Caki2 (cell line): ENCODE data around the gene DDI2. TPM values are rescaled to one million over a fixed set of nuclear protein-coding genes. Genes with fewer than 3 reads are reported as not detected.

Experiments
- DNase-seq: peaks from one replicate; pipeline ENCODE4 v3.0.0-alpha.2; 2015; ENCODE audit warnings: low read depth
- in situ Hi-C: cut with HindIII; loops from 2 replicates; pipeline ENCODE4 v1.10.0; 2016; ENCODE audit warnings: low sequenced_read_pairs, low pct_unique_long_range_greater_than_20kb, mixed read lengths
- total RNA-seq: library from RNA; depleted of rRNA; stranded (reverse); fragments of >200 nt; shearing (Covaris generic); gene quantifications from 2 replicates; pipeline ENCODE4 v1.2.3, GENCODE V29; 2014; ENCODE audit warnings: low replicate concordance

Gene DDI2
- total RNA-seq, 1 experiment from 2014 or later: 4.3 TPM

DNA sequence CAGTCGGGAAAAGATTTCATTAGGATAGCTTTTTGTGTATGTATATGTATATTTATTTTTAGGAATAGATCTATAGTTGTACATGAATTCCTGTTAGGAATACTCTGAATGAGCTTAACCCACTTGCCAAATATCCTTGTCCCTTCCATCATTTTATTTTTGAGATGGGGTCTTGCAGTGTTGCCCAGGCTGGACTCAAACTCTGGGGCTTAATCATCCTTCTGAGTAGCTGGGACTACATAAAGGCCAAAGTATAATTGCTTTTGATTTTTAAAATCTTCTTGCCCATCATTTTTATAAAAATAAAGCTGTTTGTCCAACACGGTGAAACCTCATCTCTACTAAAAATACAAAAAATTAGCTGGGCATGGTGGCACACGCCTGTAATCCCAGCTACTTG is 46.7 kb downstream of the DDI2 start:
- DNase-seq: no peak
- in situ Hi-C loops: no loop called here

- no peak for DNase-seq
- in situ Hi-C loops: no loop called here
These were observed 50.1 kb downstream of the DDI2 start for GRCh38 chr1:15667362-15667761.

DNA sequence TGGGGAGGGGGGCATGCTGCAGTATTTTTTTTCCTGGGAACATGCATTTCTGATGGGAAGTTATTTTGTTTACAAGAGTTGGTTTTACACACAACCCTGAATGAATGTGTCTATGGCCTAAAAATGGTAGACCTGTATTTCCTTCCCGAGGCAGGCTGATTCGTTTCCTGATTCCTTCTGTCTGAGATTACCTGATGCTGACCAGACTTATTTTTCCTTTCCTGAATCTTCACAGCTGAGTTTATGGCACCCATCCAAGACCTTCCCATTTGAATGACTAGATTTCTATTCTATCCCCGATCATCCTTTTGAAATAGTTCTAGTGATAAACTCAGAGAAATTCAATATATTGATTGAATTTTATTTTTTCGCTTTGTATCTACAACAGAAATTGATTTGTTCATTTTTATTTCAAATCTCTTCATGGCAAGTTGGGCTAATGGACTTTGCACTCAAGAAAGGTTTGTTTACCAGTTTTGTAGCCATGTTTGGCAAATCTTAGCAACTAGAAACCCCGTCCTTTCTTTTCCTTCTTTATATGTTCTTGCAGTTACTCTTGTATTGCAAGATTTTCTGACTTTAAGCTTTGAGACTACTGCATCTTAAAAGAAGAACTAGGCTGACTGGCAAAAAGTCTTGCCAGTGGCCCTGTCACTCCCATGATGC is 51.0 kb downstream of the DDI2 start:
- in situ Hi-C loops: no loop called here
- DNase-seq: no peak

DNA sequence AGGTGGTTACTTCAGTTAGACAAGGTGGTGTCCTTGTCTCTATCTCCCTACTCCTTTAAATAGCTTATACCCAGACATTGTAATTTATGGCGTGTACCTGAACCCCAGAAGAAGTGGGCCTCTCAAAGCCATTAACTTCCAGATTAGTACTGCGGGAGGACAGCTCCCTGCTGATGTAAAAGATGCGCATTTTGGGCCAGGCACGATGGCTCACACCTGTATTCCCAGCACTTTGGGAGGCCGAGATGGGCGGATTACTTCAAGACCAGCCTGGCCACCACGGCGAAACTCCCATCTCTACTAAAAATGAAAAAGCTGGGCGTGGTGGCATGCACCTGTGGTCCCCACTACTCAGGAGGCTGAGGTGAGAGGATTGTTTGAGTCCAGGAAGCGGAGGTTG is 51.8 kb downstream of the DDI2 start:
- no peak for DNase-seq
- in situ Hi-C loops: no loop called here

DNA sequence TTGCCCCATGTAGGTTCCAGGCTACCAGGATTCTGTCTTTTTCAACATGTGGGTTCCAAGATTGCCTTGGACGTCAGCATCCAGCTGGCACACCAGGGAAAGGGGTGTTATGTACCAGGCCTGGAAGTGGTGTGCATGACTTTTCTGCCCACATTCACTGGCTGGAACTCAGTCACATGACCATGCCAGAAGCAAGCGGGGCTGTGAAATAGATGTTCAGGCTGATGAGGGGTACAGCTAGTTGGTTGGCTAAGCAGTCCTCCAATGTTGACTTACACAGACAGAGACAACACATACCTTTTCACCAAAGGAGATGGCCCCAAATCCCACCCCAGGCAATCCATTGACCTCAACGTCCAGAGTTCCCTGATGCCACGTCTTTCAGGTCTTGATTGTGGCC is 52.6 kb downstream of the DDI2 start:
- in situ Hi-C loops: no loop called here

DNA sequence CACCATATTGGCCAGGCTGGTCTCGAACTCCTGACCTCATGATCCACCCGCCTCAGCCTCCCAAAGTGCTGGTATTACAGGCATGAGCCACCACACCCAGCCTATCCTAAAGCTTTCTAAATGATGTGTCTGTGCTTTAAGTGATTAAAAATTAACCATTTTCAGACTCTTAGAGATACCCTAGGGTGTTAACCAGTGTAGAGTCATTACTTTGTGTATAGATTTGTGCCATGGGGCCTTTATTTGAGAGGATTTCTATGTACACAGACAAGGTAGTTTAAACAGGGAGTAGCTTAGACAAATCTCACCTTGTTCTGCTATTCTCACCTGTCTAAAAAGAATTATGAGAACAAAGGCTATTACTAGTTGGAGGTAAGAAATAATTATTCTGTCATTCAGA is 54.2 kb downstream of the DDI2 start:
- no peak for DNase-seq
- in situ Hi-C loops: no loop called here

More for the DNA sequence above, 52.6 kb downstream of the DDI2 start:
- DNase-seq: no peak

DNA sequence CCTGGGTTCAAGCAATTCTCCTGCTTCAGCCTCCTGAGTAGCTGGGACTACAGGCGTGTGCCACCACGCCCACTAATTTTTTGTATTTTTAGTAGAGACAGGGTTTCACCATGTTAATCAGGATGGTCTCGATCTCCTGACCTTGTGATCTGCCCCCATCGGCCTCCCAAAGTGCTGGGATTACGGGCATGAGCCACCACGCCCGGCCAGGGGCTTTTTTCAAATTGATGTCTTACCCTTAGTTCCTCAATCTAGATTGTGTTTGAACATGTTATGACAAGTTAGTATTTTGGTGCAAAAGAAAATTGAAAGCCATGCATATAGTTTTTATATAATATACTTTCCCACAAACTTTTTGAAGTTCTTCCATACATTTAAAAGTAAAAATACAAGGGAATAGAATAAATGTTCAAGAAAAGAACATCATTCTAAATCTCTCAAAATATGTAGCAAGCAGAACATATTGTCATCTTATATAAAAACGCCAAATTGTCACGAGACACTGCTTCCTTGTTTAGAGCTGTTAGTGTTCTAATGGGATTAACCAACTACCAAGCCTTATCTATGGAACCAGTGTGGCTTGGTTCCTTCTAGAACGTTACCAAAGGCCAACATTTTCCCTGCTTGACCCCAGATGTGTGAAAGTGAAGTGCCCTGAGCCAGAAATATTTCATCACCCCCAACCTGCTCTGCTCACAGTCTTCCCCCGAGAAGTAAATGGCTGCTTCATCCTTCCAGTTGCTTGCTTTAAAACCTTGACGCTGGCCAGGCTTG is 57.3 kb downstream of the DDI2 start:
- DNase-seq: no peak
- in situ Hi-C loops: no loop called here

DNA sequence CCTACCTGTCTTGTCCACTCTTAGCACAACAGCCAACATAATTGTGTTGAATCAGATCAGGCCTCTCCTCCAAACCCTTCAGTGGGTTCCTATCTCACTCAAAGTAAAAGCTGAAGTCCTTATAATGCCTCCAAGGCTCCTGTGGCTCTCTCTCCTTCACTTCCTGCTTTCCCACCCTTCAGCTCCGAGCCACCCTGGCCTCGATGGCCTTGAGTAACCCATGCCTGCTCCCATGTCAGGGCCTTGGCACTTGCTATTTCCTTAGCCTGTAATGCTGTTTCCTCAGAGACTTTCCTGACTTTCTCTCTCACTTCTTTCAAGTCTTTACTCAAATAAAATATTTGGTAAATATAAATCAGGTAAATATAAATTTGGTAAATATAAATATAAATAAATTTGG is 58.8 kb downstream of the DDI2 start:
- no peak for DNase-seq
- in situ Hi-C loops: no loop called here

GRCh38 chr1:15676688-15677661 is 59.7 kb downstream of the DDI2 start:
- DNase-seq: no peak
- in situ Hi-C loops: no loop called here

DNA sequence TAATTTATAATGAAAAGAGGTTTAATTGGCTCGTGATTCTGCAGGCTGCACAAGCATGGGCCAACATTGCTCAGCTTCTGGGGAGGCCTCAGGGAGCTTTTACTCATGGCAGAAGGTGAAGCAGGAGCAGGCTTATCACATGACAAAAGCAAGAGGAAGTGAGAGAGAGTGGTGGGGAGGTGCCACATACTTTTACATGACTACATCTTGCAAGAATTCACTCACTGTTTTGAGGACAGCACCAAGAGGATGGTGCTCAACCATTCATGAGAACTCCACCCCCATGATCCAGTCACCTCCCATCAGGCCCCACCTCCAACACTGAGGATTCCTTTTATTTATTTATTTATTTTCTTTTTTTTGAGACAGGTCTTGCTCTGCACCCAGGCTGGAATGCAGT is 61.3 kb downstream of the DDI2 start:
- DNase-seq: peak; percentile 86
- in situ Hi-C loops: no loop called here

GRCh38 chr1:15680131-15680530 is 62.9 kb downstream of the DDI2 start:
- in situ Hi-C loops: no loop called here
- DNase-seq: peak; percentile 92

- DNase-seq: peak; percentile 95
- in situ Hi-C loops: no loop called here
These were observed 63.5 kb downstream of the DDI2 start for GRCh38 chr1:15680561-15681348.

DNA sequence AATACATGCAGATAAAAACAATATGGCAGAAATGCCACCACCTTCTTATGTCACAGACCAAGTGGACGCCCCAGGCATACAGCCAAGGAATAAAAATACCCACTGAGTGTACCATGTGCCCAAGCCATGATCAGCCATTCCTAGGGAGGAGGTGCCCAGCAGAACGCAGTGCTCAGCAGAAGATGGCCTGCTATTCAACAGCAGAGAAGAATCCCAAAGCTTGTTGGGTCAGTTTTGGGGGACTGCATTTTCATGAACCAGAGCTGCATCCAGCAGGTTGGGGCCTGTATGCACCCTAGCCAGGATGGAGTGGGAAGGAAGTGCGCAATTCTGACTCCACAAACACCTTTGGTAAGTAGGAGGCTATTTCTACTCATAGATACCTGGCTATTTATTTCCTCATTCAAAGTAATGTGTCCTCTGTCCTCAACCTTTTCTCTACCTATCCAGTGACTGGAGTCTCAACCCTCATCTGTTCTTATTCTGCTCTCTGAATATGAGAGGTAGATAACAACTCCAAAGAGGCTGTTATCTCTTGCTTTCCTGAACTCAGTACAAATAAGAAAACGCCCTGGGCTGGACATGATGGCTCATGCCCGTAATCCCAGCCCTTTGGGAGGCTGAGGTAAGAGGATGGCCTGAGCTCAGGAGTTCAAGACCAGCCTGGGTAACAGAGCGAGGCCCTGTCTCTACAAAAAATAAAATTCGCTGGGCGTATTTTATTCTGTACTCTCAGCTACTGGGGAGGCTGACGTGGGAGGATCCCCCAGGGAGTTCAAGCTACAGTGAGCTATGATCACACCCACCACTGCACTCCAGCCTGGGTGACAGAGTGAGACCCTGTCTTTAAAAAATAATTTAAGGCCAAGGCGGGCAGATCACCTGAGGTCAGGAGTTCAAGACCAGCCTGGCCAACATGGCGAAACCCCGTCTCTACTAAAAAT is 64.4 kb downstream of the DDI2 start:
- DNase-seq: no peak
- in situ Hi-C loops: no loop called here

DNA sequence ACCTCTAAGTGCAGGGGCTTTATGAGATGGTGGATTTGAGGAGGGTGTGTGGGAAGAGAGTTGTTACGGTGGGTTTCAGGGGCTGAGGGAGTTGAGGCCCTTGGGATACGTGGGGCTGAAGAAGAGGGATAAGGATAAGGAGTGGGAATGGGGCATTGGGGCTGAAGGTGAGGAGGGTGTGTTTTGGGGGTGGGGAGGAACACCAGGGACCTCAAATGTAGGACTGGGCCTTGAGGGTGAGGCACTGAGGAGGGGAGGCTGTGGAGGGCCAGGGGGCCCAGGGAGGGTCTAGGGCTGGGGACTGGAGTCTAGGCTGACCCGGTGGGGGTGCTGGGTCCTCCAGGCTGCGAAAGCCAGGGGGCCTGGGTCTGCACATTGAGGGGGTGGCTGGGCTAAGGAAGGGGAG is 65.7 kb downstream of the DDI2 start:
- DNase-seq: no peak
- in situ Hi-C loops: no loop called here

DNA sequence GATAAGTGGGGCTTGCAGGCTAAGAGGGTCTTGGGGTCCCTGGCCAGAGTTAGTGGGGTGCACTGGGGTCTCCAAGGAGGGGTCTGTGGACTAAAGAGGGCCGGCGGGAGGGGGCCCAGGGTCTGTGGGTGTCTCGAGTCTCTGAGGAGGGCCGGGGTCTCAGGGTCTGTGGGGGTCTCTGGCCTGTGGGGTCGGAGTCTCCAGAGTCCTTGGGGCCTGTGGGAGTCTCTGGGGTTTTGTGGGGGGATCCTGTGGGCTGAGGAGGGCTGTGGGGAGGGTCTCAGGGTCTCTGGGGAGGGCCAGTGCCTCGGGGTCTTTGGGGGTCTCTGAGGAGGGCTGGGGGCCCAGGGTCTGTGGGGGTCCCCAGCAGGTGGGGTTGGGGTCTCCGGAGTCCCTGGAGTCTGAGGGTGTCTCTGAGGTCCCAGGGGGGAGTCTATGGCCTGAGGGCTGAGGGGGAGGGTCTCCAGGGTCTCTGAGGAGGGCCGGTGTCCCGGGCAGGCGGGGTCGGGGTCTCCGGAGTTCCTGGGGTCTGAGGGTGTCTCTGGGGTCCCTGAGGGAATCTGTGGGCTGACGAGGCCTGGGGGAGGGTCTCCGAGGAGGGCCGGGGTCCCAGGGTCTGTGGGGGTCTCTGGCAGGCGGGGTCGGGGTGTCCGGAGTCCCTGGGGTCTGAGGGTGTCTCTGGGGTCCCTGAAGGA is 66.2 kb downstream of the DDI2 start:
- in situ Hi-C loops: no loop called here
- DNase-seq: no peak

DNA sequence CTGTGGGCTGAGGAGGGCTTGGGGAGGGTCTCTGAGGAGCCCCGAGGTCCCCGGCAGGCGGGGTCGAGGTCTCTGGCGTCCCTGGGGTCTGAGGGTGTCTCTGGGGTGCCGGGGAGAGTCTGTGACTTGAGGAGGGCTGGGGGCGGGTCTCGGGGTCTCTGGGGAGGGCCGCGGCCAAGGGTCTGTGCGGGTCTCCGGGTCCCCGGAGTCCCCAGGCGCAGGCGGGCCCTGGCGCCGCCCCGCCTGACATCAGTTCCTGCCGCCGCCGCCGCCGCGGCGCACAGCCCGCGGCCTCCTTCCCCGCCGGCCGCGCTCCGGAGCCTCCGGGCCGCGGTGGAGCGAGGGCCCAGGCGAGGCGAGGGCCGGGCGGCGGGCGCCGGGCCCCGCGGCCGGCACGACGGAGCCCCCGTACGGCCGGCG is 66.8 kb downstream of the DDI2 start, which contains the start of gene PLEKHM2:
Gene PLEKHM2 (plus strand): TSS at position 279 of the 420 bp plus-strand sequence. CDS start 239 bp downstream, outside the sequence.
- in situ Hi-C loops: no loop called here
- DNase-seq: no peak
